Adipocyte (in vitro differentiated cells): ENCODE data around the gene CEACAM3.

Source experiments
- DNase-seq: peaks from one replicate; pipeline ENCODE4 v3.0.0-alpha.2; 2015; ENCODE audit warnings: low read depth
- H3K27me3 ChIP-seq: replicated peaks from 2 replicates; pipeline ENCODE4 v1.7.0; 2013; ENCODE audit warnings: mild to moderate bottlenecking, low read length, moderate library complexity; ENCODE audit not compliant: control insufficient read depth, insufficient read depth
- H3K36me3 ChIP-seq: 2 replicates; pipeline ENCODE4 v1.7.0; 2013; ENCODE audit warnings: low read length, mild to moderate bottlenecking, moderate library complexity; ENCODE audit not compliant: control insufficient read depth, insufficient read depth, severe bottlenecking
- H3K4me1 ChIP-seq: 2 replicates; pipeline ENCODE4 v1.7.0; 2013; ENCODE audit warnings: mild to moderate bottlenecking, low read length, moderate library complexity; ENCODE audit not compliant: control insufficient read depth, insufficient read depth
- H3K4me3 ChIP-seq: 2 replicates; pipeline ENCODE4 v1.7.0; 2013; ENCODE audit warnings: mild to moderate bottlenecking, low read length, moderate library complexity
- H3K9ac ChIP-seq: 2 replicates; pipeline ENCODE4 v1.7.0; 2013; ENCODE audit warnings: mild to moderate bottlenecking, low read length, moderate library complexity
- H3K9me3 ChIP-seq: 2 replicates; pipeline ENCODE4 v1.7.0; 2013; ENCODE audit warnings: mild to moderate bottlenecking, low read length, moderate library complexity; ENCODE audit not compliant: control insufficient read depth

Gene CEACAM3

DNA sequence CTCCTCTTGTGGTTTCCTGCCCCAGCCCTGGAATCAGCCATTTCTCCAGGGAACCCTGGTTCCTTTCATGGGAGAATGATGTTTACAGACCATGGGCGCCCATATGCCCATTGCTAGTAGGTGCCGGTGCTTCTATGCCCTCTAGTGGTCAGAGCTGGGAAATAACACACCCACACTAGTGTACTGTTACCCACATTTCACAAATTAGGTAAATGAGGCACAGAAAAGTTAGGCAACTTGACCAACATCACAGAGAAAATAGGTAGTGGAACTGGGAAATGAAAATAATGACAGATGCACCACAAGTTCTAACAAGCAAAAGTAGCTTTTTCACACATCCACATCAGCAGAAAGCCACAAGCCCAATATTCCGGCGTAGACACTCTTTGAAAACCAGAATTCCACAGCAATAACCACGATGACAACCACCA, 1.3 kb upstream of the CEACAM3 start:
- Histone ChIP-seq H3K4me1 (no peaks in the 10 kb centered on the region), H3K9me3 (no peaks in the 10 kb centered on the region)
- DNase-seq, result peak; percentile 67

DNA sequence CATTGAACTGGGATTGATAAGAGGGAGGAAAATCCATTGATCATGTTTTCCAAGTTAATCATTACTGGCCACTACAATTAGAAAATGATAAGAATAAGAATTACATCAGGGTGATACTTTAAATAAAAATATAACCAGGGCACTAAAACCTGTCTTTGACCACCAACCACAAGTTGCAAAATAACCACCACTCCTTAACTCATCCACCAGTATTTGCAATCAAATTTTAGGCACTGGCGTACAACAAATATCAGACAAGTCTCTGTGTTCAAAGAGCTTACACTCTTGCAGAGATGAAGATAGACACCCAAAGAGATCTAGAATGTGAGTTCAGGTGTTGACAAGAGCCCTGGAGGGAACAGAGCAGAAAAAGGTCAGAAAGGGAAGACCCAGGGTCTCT, 514 bp downstream of the CEACAM3 start:
- no peak for DNase-seq
- H3K27me3 ChIP-seq, result peaks cover 24% of the 10 kb centered on the region
- no peak overlapping the region for H3K9ac ChIP-seq
- peaks cover 6% of the 10 kb centered on the region for H3K9me3 ChIP-seq
- no peak overlapping the region for H3K4me3 ChIP-seq
- no peaks in the 10 kb centered on the region for H3K36me3 ChIP-seq
- no peaks in the 10 kb centered on the region for H3K4me1 ChIP-seq

More for the DNA sequence above, 1.3 kb upstream of the CEACAM3 start:
- H3K36me3 ChIP-seq, result no peaks in the 10 kb centered on the region
- H3K9ac ChIP-seq, result no peak overlapping the region
- H3K4me3 ChIP-seq, result no peak overlapping the region
- H3K27me3 ChIP-seq, result peaks cover 24% of the 10 kb centered on the region

GRCh38 chr19:41799444-41800000, 3.1 kb downstream of the CEACAM3 start:
- Histone ChIP-seq H3K4me1 (no peaks in the 10 kb centered on the region), H3K4me3 (no peak overlapping the region), H3K9me3 (peaks cover 6% of the 10 kb centered on the region), H3K36me3 (no peaks in the 10 kb centered on the region), H3K27me3 (peaks cover 20% of the 10 kb centered on the region), H3K9ac (no peak overlapping the region)
- DNase-seq, result no peak

GRCh38 chr19:41801031-41801430, 4.6 kb downstream of the CEACAM3 start:
- peaks cover 9% of the 10 kb centered on the region for H3K27me3 ChIP-seq
- DNase-seq, result no peak
- no peak overlapping the region for H3K9ac ChIP-seq
- no peaks in the 10 kb centered on the region for H3K4me1 ChIP-seq
- H3K36me3 ChIP-seq, result no peaks in the 10 kb centered on the region
- H3K4me3 ChIP-seq, result no peak overlapping the region
- H3K9me3 ChIP-seq, result peaks cover 6% of the 10 kb centered on the region

DNA sequence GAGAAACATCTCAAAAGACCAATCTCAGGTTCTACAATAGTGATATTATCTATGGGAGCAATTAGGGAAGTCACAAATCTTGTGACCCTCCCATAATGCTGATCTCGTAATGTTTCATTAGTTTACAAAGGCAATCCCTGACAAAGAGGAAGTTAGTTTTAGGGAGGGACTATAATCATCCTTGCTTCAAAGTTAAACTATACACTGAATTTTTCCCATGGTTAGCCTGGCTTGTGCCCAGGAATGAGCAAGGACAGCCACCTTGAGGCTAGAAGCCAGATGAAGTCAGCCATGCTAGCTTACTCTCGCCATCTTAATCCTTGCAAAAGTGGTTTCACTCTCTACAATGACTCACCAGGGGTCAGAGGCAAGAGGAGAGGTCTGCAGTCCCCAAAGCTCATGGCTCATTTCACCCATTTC, 5.4 kb downstream of the CEACAM3 start:
- no peak overlapping the region for H3K9ac ChIP-seq
- no peaks in the 10 kb centered on the region for H3K4me1 ChIP-seq
- H3K9me3 ChIP-seq, result peaks cover 6% of the 10 kb centered on the region
- no peak overlapping the region for H3K4me3 ChIP-seq
- peaks cover 9% of the 10 kb centered on the region for H3K27me3 ChIP-seq
- DNase-seq, result no peak
- no peaks in the 10 kb centered on the region for H3K36me3 ChIP-seq

- Histone ChIP-seq H3K9me3 (peaks cover 6% of the 10 kb centered on the region), H3K9ac (no peak overlapping the region), H3K36me3 (no peaks in the 10 kb centered on the region), H3K4me1 (no peaks in the 10 kb centered on the region), H3K4me3 (no peak overlapping the region), H3K27me3 (peaks cover 8% of the 10 kb centered on the region)
- DNase-seq, result no peak
These were observed 6.4 kb downstream of the CEACAM3 start for GRCh38 chr19:41802770-41803169.

GRCh38 chr19:41804336-41804735, 7.9 kb downstream of the CEACAM3 start:
- Histone ChIP-seq H3K36me3 (no peaks in the 10 kb centered on the region), H3K4me1 (no peaks in the 10 kb centered on the region), H3K9me3 (peaks cover 6% of the 10 kb centered on the region), H3K4me3 (no peak overlapping the region), H3K27me3 (peaks cover 10% of the 10 kb centered on the region), H3K9ac (no peak overlapping the region)
- DNase-seq, result no peak

- Histone ChIP-seq H3K9ac (no peak overlapping the region), H3K9me3 (no peaks in the 10 kb centered on the region), H3K36me3 (no peaks in the 10 kb centered on the region), H3K4me3 (no peak overlapping the region), H3K4me1 (no peaks in the 10 kb centered on the region), H3K27me3 (peaks cover 21% of the 10 kb centered on the region)
- no peak for DNase-seq
These were observed 10.8 kb downstream of the CEACAM3 start for GRCh38 chr19:41807176-41807575.

DNA sequence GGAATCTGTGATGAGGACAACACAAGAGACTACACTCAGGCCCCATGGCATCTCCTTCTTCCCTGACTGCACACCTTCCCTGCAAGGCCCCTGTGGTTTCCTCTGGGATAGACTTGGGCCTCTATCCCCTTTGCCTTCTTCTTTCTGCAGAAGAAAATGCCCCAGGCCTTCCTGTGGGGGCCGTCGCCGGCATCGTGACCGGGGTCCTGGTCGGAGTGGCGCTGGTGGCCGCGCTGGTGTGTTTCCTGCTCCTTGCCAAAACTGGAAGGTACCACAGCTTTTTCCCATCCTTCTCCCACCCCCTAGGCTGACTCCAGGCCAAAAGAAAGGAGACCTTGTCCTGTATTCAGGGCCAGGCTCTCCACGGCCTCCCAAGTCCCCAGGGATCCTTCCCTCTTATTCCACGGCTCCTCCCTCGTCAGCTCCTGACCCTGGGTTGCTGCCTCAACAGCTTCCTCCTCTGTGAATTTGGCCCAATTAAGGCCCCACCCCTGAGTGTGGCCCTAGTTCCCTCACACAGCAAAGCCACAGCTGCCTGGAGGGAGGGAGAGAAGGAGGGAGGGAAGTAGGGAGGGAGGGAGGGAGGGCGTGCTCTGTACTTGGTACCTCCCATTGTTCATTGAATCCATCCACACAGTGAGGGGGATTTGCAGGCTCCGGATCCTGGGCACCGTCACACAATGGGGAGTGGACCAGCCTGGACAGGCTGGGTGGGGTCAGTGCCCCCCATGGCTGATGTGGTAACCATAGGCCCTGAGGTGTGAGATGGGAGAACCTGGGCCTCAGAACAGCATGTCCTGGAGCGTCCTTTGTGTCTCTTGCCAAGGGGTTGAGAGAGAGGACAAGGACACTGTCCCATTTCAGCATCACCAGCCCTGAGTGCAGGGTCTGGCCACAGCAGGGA, 12.5 kb downstream of the CEACAM3 start:
- H3K4me3 ChIP-seq, result no peak overlapping the region
- no peaks in the 10 kb centered on the region for H3K9me3 ChIP-seq
- H3K36me3 ChIP-seq, result no peaks in the 10 kb centered on the region
- no peak for DNase-seq
- H3K9ac ChIP-seq, result no peak overlapping the region
- H3K27me3 ChIP-seq, result peaks cover 29% of the 10 kb centered on the region
- H3K4me1 ChIP-seq, result no peaks in the 10 kb centered on the region

- no peaks in the 10 kb centered on the region for H3K4me1 ChIP-seq
- DNase-seq, result no peak
- H3K36me3 ChIP-seq, result no peaks in the 10 kb centered on the region
- H3K27me3 ChIP-seq, result peaks cover 29% of the 10 kb centered on the region
- H3K9me3 ChIP-seq, result no peaks in the 10 kb centered on the region
- H3K9ac ChIP-seq, result no peak overlapping the region
- H3K4me3 ChIP-seq, result no peak overlapping the region
These were observed 13.9 kb downstream of the CEACAM3 start for GRCh38 chr19:41810301-41810700.

DNA sequence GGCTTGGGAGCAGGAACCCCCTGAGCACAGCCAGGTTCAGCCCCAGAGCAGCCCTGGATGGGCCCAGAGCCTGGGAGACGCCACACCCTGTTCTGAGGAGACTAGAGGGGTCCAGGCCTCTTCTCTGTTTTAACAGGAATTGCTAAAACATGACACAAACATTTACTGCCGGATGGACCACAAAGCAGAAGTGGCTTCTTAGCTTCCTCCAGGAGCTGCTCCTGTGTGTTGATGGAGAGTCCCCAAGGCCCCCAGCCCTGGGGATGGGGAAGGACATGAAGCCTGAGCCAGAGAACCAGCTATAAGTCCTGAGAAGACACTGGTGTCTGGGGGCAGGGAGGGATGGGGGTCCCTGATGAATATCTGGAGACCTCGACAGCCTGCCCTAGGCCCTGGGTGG, 14.6 kb downstream of the CEACAM3 start:
- Histone ChIP-seq H3K27me3 (peaks cover 29% of the 10 kb centered on the region), H3K9ac (no peak overlapping the region), H3K4me3 (no peak overlapping the region), H3K36me3 (no peaks in the 10 kb centered on the region), H3K9me3 (no peaks in the 10 kb centered on the region), H3K4me1 (no peaks in the 10 kb centered on the region)
- no peak for DNase-seq
